HUES6 (cell line): ENCODE data around the gene ACAP2.

Experiments
- H3K27ac ChIP-seq: 2 replicates; pipeline ENCODE4 v1.7.0; 2013; ENCODE audit warnings: low read depth, mild to moderate bottlenecking, low read length, inconsistent platforms
- H3K27me3 ChIP-seq: 2 replicates; pipeline ENCODE4 v1.6.1; 2013; ENCODE audit warnings: low read length; ENCODE audit not compliant: control insufficient read depth, insufficient read depth
- H3K36me3 ChIP-seq: 2 replicates; pipeline ENCODE4 v1.6.1; 2013; ENCODE audit warnings: low read length; ENCODE audit not compliant: control insufficient read depth, insufficient read depth
- H3K4me1 ChIP-seq: 2 replicates; pipeline ENCODE4 v1.6.1; 2013; ENCODE audit warnings: low read length; ENCODE audit not compliant: control insufficient read depth, insufficient read depth
- H3K4me3 ChIP-seq: 2 replicates; pipeline ENCODE4 v1.5.1; 2013; ENCODE audit warnings: low read depth, low read length
- H3K9ac ChIP-seq: one replicate; pipeline ENCODE4 v1.6.1; 2013; ENCODE audit warnings: mild to moderate bottlenecking, low read length
- H3K9me3 ChIP-seq: 2 replicates; pipeline ENCODE4 v1.6.1; 2013; ENCODE audit warnings: low read depth, low read length; ENCODE audit not compliant: control insufficient read depth, insufficient read depth

The ACAP2 gene

DNA sequence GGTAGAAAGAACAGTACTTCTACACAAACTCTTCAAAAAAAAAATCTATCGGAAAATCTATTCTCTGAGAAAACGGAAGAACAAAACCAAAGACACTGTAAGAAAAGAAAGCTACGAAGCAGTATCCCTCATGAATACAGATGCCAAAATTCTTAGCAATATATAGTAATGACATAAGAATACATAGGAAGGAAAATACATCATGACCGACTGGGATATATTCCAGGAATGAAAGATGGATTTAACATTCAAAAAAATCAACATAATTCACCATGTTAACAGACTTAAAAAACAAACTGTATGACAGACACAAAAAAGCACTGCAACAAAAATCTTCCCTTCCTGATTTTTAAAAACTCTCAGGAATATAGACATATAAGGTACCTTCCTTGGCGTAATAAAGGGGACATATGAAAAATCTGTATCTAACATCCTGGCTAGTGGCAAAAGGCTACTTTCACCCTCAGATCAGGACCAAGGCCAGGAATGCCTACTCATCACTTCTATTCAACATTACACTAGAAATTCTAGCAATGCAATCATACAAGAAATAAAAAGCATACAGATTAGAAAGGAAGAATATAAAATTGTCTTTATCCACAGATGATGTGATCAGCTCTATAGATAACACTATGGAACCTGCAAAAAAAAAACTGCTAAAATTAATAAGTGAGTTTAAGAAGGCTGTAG lies 94.2 kb downstream of the ACAP2 start:
- no peak overlapping the region for H3K9ac ChIP-seq

DNA sequence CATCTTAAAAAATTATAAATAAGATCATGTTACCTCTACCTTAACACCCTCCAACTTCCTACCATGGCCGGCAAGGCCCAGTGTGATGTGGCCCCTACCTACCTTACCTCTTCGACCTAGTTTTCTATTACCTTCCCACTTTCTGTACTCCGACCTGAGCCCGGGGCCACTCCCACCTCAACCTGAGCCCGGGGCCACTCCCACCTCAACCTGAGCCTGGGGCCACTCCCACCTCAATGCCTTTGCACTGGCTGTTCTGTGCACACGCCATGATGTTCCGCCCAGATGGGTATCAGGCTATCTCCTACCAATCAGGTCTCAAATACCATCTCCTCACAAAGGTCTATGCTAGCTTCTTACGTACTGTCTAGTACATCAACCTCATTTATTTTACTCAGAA lies 105.1 kb downstream of the ACAP2 start:
- Histone ChIP-seq H3K4me1 (no peaks in the 10 kb centered on the region), H3K27me3 (no peaks in the 10 kb centered on the region), H3K27ac (no peak overlapping the region), H3K36me3 (peaks cover 10% of the 10 kb centered on the region), H3K4me3 (no peak overlapping the region), H3K9me3 (no peaks in the 10 kb centered on the region), H3K9ac (no peak overlapping the region)

More for the DNA sequence above, 94.2 kb downstream of the ACAP2 start:
- Histone ChIP-seq H3K4me1 (no peaks in the 10 kb centered on the region), H3K27me3 (no peaks in the 10 kb centered on the region), H3K9me3 (no peaks in the 10 kb centered on the region), H3K4me3 (no peak overlapping the region), H3K27ac (no peak overlapping the region), H3K36me3 (no peaks in the 10 kb centered on the region; the same call in 1 of the 2 replicates)

DNA sequence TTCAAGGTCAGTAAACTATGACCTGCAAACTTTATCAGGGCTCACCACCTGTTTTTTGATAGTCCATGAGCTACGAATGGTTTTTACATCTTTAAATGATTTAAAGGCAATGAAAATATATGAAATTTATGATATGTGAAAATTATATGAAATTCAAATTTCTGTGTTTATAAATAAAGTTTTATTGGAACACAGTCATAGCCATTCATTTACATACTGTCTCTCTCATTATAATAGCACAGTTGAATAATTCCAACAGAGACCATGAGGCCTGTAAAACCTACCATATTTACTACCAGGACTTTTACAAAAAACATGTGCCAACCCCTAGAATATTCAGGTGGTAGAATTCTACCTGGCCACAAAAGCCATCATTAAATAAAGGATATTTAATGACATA lies 107.9 kb downstream of the ACAP2 start:
- Histone ChIP-seq H3K36me3 (peaks cover 5% of the 10 kb centered on the region; the same call in 1 of the 2 replicates), H3K27ac (no peak overlapping the region), H3K4me1 (no peaks in the 10 kb centered on the region)

DNA sequence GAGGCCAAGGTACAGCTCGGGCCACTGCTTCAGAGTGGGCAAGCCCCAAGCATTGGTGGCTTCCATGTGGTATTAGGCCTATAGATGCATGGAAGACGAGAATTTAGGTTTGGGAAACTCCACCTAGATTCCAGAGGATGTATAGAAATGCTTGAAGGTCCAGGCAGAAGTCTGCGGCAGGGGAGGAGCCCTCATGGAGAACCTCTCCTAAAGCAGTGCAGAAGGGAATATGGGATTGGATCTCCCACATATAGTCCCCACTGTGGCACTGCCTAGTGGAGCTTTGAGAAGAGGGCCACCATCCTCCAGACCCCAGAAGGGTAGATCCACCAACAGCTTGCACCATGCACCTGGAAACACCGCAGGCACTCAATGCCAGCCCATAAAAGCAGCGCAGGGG lies 123.8 kb downstream of the ACAP2 start:
- no peak overlapping the region for H3K27ac ChIP-seq
- H3K4me1 ChIP-seq, result no peaks in the 10 kb centered on the region
- no peak overlapping the region for H3K4me3 ChIP-seq
- no peak overlapping the region for H3K9ac ChIP-seq
- H3K36me3 ChIP-seq, result peaks cover 30% of the 10 kb centered on the region
- no peaks in the 10 kb centered on the region for H3K27me3 ChIP-seq
- H3K9me3 ChIP-seq, result peaks cover 25% of the 10 kb centered on the region

More for the DNA sequence above, 107.9 kb downstream of the ACAP2 start:
- no peak overlapping the region for H3K4me3 ChIP-seq
- H3K9me3 ChIP-seq, result no peaks in the 10 kb centered on the region
- H3K9ac ChIP-seq, result no peak overlapping the region
- no peaks in the 10 kb centered on the region for H3K27me3 ChIP-seq

DNA sequence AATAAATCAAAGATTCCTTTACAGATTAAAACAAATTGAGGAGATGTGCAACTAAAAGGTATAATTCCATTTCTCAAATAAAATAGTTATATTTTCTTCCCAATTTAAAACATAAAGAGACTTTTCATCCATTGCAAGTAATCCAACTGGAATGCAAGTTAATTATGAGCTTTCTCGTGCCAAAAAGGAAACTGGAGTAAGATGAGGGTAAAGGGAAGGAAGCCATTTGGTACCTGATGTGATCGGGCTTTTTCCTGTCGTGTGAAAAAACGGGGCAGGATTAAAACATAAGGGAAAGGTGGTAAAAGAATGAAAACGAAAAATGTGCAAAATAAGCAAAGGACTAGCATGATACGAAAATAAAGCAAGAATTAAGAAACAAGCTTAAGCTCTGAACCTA lies 130.1 kb downstream of the ACAP2 start:
- Histone ChIP-seq H3K4me1 (no peaks in the 10 kb centered on the region), H3K9ac (no peak overlapping the region), H3K36me3 (0 out of 2 replicates have a peak, but pooled peaks cover 1% of the 10 kb centered on the region), H3K27ac (no peak overlapping the region), H3K9me3 (no peaks in the 10 kb centered on the region), H3K27me3 (no peaks in the 10 kb centered on the region), H3K4me3 (no peak overlapping the region)

DNA sequence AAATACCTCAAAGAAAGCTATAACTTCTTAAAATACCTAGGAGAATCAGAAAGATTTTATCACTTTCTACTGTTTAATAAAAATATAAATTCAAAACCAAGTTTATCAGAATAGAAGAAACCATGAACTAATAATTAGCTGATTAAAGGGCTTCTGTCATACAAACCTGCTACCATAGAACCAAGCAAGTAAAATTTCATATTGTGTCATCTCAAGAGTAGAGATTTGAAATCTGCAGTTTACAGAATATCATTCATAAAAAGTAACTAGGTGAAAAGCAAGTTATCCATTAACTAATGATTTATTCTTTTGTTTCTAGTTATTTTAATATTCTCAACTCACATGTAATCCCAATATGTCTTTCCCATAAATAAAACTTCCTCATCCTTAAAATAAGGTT lies 135.1 kb downstream of the ACAP2 start:
- Histone ChIP-seq H3K27ac (no peak overlapping the region), H3K4me1 (no peaks in the 10 kb centered on the region), H3K27me3 (no peaks in the 10 kb centered on the region), H3K9me3 (no peaks in the 10 kb centered on the region), H3K9ac (no peak overlapping the region), H3K4me3 (no peak overlapping the region), H3K36me3 (peaks cover 6% of the 10 kb centered on the region; the same call in 1 of the 2 replicates)

DNA sequence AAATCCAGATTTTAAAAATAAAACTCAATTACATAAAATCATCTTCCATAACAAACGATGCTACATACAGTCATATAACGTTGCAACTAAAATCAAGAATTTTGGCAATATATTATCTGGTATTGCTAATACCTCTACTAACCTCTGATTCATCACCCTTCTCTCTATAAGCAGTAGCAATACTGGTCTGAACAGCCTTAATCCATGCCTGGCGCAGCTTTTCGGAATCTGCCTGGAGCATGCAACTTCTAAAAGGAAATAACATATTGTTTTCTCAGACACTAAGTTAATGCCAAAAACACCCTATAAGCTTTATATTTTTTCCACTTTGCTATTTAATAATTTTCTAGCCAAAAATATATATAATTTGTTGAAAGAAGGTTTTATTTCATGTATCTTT lies 136.5 kb downstream of the ACAP2 start:
- Histone ChIP-seq H3K27me3 (no peaks in the 10 kb centered on the region), H3K36me3 (peaks cover 12% of the 10 kb centered on the region), H3K27ac (no peak overlapping the region), H3K4me1 (no peaks in the 10 kb centered on the region), H3K4me3 (no peak overlapping the region), H3K9me3 (no peaks in the 10 kb centered on the region), H3K9ac (no peak overlapping the region)

DNA sequence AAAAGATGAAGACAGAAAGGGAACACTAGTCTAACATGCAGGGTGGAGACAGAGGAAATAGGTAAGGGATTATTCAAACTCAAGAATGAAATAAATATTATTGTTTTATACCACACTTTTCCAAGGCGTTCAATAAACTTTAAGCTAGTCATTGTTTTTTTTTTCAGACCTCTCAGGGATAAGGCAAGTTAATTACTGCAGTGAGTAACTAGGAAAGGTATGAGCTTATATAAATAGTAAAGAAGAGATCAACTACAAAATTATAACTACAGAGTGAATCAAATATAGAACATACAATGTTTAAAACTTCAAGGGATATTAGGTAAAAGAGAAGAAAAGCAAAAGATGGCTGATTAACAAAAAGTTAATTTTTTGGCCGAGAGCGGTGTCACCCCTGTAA lies 140.4 kb downstream of the ACAP2 start:
- no peak overlapping the region for H3K27ac ChIP-seq
- H3K9me3 ChIP-seq, result no peaks in the 10 kb centered on the region
- no peak overlapping the region for H3K4me3 ChIP-seq
- H3K27me3 ChIP-seq, result no peaks in the 10 kb centered on the region
- H3K36me3 ChIP-seq, result peaks cover 20% of the 10 kb centered on the region
- H3K9ac ChIP-seq, result no peak overlapping the region
- H3K4me1 ChIP-seq, result no peaks in the 10 kb centered on the region

DNA sequence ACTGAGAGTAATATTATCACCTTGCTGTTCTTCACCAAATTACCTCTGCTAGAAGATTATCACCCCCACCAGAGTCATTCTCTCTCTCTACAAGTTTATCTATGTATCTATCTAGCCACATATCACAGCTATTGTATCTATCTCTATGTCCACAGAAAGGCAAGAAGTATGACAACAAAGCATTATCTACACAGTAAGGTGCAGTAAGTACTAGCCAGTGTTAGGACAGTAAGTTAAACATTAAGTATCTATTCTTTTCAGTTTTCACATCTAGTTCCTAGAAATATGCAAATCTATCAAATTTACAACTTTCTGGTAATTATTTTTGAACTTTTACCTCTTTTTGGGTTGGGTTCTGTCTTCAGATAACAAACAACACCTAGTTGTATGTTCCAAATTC lies 145.4 kb downstream of the ACAP2 start:
- peaks cover 23% of the 10 kb centered on the region for H3K36me3 ChIP-seq
- no peak overlapping the region for H3K9ac ChIP-seq
- H3K4me3 ChIP-seq, result no peak overlapping the region
- no peak overlapping the region for H3K27ac ChIP-seq
- no peaks in the 10 kb centered on the region for H3K9me3 ChIP-seq
- H3K4me1 ChIP-seq, result no peaks in the 10 kb centered on the region
- H3K27me3 ChIP-seq, result no peaks in the 10 kb centered on the region

DNA sequence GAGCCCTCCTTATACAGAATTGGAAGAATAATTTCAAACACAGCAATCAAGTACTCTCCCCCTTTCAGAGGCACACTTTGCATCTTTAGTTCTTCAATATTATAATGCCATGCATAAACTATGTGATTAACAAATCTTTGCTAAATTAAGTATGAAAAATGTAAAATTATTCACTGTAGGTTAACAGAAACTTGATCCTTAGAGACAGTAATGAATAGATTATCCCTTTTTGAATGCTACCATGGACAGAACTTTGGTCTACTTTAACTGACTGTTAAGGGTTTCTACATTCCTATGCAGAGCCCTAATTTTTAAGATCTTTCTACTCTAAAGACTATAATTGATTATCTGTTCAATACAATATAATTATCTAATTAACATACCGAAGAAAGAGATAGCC lies 146.2 kb downstream of the ACAP2 start:
- Histone ChIP-seq H3K27me3 (no peaks in the 10 kb centered on the region), H3K9me3 (no peaks in the 10 kb centered on the region), H3K4me3 (no peak overlapping the region), H3K9ac (no peak overlapping the region), H3K27ac (no peak overlapping the region), H3K4me1 (no peaks in the 10 kb centered on the region), H3K36me3 (peaks cover 23% of the 10 kb centered on the region)

DNA sequence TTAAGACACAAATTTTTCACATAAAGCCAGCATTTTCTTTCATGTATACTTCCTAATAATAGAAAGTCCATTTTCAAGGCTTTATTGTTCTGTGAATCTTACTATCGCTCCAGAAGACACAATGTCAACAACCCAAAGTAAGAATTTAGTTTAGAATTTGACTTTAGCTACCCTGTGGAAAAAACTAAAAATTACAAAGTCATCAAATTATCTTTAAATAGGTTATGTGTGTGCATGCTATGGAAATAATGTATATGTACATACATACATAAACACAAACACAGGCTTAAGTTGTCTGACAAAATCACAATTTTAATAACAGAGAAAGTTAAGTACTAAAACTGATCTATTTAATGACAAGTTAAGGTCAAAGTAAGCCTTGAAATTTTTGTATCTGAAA lies 151.7 kb downstream of the ACAP2 start:
- Histone ChIP-seq H3K4me1 (no peaks in the 10 kb centered on the region), H3K9me3 (no peaks in the 10 kb centered on the region), H3K9ac (no peak overlapping the region), H3K27ac (no peak overlapping the region), H3K4me3 (no peak overlapping the region), H3K36me3 (peaks cover 32% of the 10 kb centered on the region), H3K27me3 (no peaks in the 10 kb centered on the region)
